AG09319 (cell line): ENCODE results near the gene ATOX1.

Experiments
- DNase-seq: peaks from one replicate; pipeline ENCODE4 v3.0.0-alpha.2; 2010; ENCODE audit warnings: low read depth; ENCODE audit errors: extremely low read depth
- TF ChIP-seq, protein P1 (sequence below): IDR thresholded peaks from 2 replicates; pipeline ENCODE4 v1.5.1; 2011; ENCODE audit warnings: low read depth, mild to moderate bottlenecking, inconsistent platforms, low read length, moderate library complexity

ATOX1 gene

DNA sequence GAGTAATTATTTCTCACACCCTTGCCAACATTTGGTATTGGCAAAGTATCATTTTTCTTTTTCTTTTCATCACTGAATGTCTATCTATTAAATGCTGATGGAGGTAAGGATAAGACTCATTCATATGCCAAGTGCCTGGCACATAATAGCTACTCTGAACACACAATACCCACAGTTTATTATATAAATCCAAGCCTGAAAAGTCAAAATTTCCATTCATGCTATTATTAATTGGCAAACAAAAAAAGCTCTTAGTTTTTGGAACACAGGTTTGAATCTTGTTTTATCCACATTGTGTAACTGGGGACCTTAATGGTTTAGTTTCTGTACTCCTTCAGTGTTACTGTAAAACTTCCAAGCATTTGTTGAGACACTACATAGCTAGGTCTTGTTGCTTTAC is 6.4 kb upstream of the ATOX1 start:
- no peak for DNase-seq
- TF ChIP-seq, protein P1, sequence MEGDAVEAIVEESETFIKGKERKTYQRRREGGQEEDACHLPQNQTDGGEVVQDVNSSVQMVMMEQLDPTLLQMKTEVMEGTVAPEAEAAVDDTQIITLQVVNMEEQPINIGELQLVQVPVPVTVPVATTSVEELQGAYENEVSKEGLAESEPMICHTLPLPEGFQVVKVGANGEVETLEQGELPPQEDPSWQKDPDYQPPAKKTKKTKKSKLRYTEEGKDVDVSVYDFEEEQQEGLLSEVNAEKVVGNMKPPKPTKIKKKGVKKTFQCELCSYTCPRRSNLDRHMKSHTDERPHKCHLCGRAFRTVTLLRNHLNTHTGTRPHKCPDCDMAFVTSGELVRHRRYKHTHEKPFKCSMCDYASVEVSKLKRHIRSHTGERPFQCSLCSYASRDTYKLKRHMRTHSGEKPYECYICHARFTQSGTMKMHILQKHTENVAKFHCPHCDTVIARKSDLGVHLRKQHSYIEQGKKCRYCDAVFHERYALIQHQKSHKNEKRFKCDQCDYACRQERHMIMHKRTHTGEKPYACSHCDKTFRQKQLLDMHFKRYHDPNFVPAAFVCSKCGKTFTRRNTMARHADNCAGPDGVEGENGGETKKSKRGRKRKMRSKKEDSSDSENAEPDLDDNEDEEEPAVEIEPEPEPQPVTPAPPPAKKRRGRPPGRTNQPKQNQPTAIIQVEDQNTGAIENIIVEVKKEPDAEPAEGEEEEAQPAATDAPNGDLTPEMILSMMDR = no peak

DNA sequence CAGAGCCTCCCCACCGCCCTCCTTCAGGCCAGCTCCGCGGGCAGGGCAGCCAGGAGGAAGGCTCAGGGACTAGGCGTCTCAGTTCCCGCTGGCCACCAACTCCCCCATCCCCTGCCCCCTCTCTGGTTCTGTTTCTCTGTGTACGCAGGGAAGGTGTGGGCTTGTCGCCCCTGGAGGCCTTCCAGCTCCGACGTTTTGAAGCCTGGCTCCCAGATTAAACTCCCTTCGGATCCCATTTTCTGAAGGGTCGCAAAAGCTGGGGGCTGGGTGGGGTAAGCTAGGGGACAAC is 346 bp downstream of the ATOX1 start:
- no peak for DNase-seq
- TF ChIP-seq, protein P1 = no peak

DNA sequence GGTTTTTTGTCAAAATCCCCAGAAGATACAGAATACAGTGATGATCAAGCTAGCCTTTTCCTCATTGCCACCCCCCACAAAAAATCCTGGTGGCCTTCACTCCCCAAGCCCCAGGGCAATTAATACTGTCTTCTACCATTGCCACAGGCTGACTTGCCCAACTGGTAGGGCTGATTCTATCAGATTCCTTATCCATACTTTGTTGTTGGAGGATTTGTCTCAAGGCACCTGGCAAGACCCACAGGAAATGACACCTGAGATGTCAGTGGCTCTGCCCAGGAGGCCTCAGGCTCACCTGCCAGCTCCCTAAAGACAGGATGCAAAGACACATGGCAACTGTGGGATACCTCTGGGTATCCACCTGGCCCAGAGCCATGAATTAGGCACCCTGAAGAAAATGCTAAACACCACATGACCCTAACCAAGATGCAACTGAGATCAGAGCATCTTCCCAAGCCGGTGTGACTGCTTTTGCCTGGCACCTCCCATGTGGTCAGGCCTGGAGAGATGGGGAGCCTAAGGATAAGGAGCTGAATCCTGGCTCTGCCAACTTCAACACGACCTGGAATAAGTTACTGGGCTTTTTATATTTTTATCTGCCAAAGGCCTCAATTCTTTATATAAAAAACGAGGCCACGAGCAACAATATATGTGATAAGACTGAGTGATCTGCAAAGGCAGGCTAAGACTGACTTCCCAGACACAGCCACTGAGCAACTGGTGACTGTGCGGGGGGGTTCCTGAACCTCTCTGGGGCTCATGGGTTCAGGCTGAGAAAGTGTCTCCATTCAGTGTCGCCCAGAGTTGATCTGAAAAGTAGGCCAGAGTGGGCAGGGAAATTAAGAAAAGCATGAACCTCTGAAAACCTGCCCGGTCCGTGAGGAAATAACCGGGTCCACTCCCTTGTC is 944 bp downstream of the ATOX1 start:
- no peak for DNase-seq
- TF ChIP-seq, protein P1 = no peak

DNA sequence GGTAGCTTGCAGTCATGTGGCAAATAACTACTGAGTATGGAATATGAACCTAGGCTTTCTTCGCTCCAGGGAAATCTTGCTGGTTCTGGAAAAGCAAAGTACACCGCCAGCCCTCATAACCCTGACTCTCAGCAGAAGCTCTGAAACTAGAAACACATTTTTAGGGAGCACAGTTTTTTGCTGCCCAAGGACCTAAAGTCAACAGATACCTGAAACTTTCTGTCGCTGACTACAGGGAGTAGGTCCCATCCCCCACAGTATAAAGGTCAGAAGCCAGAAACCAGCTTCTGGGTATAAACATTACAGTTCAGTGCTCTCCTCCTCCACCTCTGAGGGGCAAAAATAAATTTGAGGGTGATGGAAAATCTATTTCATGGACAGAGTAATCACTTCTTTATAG is 3.0 kb downstream of the ATOX1 start:
- DNase-seq = no peak
- TF ChIP-seq, protein P1 = no peak

DNA sequence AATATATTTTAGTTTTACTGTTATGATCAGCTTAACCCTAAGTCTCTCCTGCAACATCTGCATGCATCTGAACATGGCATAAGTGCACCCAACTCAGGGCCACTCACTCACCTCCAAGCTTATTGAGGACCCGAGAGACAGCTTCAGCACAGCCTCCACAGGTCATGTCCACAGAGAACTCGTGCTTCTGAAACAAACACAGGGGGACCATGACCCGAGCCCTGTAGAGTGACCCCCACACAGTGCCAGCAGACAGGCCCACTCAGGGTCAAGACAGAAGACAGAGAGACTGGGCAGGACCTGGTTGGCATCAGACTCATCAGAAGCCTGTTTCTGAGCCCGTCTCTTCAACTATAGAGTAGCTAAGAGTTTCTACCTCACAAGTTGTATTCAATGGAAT is 6.8 kb downstream of the ATOX1 start:
- no peak for DNase-seq
- TF ChIP-seq, protein P1 = no peak

DNA sequence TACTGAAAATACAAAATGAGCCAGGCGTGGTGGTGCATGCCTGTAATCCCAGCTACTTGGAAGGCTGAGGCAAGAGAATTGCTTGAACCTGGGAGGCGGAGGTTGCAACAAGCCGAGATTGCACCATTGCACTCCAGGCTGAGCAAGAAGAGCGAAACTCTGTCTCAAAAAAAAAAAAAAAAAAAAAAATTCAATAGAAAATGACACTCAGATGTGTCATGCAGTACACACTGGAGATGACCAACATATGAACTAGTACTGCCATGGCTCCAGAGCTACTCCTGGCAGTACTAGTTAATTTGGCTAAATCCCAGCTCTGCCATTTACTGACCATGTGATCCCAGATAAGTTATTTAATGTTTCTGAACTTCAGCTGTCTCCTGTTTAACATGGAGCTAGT is 7.3 kb downstream of the ATOX1 start:
- TF ChIP-seq, protein P1 = no peak

DNA sequence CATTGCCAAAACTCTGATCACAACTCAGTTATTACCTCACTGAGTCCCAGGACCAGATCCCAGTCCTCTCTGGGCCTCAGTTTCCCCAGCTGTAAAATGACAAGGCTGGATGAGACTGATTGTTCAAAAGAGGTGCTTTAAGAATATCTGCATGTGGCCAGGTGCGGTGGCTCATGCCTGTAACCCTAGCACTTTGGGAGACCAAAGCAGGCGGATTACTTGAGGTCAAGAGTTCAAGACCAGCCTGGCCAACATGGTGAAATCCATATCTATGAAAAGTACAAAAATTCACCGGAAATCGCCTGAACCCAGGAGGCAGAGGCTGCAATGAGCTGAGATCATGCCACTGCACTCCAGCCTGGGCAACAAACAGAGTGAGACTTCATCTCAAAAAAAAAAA is 8.3 kb downstream of the ATOX1 start:
- DNase-seq = no peak
- TF ChIP-seq, protein P1 = no peak

More for the DNA sequence above, 7.3 kb downstream of the ATOX1 start:
- DNase-seq = no peak
